GM21447 (cell line): Measurements from ENCODE around the gene SMC4.
"Not testable (repeated sequence)": the region's sequence is repeated elsewhere in the genome, so short reads cannot be mapped to it uniquely, and the experiment has no call there.

Experiments used
- ATAC-seq: cut with Tn5 transposase; IDR thresholded peaks from one replicate; pipeline ENCODE4 v1.9.1; 2021; ENCODE audit not compliant: unreplicated experiment

The SMC4 gene

GRCh38 chr3:160399125-160400029 lies at the start of gene SMC4, which contains the start of gene IFT80:
Gene SMC4, plus strand, starts transcription at chr3:160399650. Its CDS starts 1,177 bp downstream, at chr3:160400827.
Gene IFT80, minus strand, starts transcription at chr3:160399225. Its CDS starts 14,625 bp downstream, at chr3:160384600.
- peak; percentile 93 for ATAC-seq

DNA sequence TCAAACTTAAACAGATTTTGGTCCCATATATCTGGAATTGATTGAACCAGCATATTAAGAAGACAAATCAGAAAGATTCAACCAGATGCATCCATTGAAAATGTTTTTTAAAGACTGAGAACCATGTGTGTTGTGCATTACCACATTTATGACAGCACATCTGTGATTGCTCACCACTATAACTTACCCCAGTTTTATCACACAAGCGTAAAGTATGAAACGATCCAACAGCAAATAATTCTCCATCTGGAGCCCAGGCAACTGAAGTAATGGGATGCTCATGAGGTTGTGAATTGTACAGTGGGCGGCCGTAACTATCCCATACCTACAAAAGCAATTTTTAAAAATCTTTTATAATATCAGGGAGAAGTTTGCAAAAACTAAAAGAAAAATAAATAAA lies 43.6 kb upstream of the SMC4 start:
- ATAC-seq, result no peak

DNA sequence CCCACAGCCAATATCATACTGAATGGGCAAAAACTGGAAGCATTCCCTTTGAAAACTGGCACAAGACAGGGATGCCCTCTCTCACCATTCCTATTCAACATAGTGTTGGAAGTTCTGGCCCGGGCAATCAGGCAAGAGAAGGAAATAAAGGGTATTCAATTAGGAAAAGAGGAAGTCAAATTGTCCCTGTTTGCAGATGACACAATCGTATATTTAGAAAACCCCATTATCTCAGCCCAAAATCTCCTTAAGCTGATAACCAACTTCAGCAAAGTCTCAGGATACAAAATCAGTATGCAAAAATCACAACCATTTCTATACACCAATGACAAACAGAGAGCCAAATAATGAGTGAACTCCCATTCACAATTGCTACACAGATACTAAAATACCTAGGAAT lies 36.6 kb upstream of the SMC4 start:
- ATAC-seq, result not testable (repeated sequence)

DNA sequence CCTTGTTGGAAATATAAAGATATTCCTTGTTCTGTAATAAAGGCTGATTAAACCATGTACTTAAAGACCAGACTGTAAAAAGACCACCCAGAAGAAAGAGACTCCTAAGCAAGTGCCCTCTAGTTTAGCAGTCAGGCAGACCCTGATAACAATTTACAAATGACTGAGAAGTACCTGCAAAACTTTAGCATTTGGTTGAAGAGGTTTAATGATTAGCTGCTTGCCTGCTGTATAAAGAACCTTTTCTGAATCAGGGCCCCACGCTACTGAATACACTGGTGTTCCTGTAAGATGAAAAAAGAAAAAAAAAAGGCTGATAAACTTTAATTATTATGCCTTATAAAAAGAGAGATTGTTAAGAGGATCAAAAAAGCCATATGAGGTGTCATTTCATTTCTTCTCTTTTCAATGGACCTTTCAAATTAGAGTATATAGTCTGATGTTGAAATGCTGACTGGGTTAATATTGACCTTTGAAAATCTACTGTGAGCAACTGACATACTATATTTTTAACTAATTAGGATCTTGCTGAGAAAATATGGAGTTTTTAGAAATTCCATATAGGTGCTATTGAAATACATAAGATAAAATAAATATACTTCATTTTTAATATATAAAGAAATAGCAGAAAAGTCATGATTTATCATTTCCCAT lies 33.5 kb upstream of the SMC4 start:
- ATAC-seq, result no peak

DNA sequence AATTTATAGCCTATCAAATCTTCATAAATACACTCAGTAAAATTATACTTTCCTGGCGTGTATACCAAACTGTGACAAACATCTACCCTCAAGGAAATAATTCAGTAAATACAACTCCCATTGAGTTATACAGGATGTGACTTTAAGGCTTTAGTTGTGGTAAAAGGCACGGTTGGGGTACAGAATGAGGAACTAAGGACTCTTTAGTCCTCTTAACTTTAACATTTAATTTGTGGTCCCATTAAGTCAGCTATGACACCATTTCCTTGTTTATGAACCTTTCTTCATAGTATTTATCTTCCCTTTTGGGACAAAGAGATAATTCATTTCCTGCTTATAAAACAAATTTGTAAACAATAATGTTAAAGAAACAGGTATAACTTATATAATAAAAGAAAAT lies 30.6 kb upstream of the SMC4 start:
- peak; percentile 55 for ATAC-seq

DNA sequence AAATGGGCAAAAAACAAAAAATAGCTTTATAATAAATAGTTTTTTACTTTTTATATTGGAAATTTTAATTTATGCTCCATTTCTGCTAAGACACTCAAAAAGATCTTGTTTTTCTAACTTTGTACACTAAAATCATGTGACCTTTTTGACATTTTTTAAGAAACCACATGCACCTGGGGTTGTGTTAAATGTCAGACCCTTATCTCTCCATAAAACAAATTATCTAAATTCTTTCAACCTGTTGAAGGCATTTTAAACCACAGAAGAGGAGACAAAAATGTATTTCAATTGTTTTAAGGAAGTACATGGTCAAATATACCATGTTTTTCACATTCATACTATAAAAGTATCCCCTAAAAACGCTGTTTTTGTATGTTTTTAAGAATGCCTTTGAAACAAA lies 29.7 kb upstream of the SMC4 start:
- no peak for ATAC-seq

GRCh38 chr3:160370987-160371857 lies 28.2 kb upstream of the SMC4 start:
- no peak for ATAC-seq

DNA sequence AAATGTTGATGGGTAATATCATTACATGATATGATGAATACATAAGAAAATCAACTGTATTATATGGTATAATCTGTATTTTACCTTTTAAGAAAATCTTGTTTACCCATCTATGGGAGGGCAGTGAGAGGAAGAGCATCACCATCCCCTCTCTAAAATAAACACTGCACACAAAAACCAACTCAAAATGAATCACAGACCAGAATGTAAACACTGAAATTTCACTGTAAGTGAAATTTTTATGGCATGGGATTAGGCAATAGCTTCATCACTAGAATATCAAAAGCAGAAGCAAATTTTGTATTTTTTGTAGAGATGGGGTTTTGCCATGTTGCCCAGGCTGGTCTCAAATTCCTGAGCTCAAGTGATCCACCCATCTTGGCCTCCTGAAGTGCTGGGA lies 26.7 kb upstream of the SMC4 start:
- no peak for ATAC-seq

DNA sequence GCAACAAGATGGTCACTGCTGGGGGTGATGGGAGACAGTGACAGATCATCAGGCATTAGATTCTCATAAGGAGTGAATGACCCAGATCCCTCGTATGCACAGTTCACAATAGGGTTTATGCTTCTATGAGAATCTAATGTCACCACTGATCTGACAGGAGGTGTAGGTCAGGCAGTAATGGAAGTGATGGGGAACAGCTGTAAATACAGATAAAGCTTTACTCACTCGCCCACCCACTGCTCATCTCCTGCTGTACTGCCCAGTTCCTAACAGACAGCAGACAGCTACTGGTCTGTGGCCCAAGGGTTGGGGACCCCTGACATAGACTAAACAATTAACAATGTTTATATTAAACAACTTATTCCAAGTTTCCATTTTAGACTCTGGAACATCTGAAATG lies 25.8 kb upstream of the SMC4 start:
- no peak for ATAC-seq

DNA sequence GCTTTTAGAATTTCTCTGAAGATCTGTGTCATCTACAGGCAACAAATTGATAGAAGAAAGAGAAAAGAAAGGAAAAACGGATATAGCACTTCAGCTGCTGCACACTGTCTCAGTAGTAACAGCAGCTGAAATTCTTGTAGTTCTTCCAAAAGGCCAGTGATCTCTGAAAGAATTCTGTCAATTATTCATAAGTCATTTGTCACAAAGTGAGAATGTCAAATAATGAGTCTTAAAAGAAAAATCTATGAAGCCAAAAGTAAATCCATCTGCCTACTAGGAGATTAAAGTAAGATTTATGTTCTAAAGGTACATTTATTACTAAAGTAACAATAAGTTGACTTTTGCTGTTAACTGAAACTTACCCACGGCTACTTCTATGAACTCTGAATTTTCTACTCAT lies 25.0 kb upstream of the SMC4 start:
- ATAC-seq, result no peak

GRCh38 chr3:160374925-160375324 lies 24.5 kb upstream of the SMC4 start:
- ATAC-seq, result no peak

- ATAC-seq, result no peak
Observed at GRCh38 chr3:160376681-160377080, 22.8 kb upstream of the SMC4 start.

GRCh38 chr3:160378331-160379109 lies 20.9 kb upstream of the SMC4 start:
- ATAC-seq, result no peak

DNA sequence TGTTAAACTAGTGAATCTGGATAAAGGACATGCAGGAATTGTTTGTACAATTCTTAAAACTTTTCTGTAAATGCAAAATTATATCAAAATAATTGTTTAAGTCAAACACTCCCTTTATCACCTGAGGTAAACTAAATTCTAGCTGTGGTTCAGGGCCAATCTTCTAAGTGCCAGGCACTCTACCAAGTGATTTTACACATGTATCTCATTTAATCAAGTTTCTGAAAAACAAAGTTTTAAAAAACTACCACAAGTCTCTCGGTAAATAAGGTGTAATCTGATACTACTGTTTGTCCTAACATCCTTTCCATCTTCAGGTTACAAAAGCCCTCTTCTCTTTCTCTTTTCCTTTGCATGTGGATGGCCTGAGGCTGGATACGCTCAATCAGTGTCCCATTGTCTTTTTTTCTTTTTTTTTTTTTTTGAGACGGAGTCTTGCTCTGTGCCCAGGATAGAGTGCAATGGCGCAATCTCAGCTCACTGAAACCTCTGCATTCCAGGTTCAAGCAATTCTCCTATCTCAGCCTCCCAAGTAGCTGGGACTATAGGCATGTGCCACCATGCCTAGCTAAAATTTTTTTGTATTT lies 19.7 kb upstream of the SMC4 start:
- ATAC-seq, result no peak

DNA sequence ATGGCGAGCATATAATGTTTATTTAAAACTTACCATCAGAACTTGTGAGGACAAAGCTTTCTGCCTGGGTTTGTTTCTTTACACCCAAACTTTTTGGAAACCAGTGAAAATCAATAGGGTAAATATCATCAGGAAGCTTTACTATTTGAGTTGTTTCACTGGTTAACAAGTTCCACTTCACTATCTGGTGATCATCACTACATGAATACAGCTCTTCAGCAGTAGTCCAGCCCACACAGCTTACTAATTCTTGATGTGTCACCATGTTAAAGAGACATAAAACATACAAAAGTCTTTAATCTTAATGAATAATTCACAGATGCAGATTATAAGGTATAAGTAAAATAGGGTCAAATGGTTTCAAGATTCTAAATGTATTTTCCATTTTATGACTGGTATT lies 18.0 kb upstream of the SMC4 start:
- ATAC-seq, result no peak

DNA sequence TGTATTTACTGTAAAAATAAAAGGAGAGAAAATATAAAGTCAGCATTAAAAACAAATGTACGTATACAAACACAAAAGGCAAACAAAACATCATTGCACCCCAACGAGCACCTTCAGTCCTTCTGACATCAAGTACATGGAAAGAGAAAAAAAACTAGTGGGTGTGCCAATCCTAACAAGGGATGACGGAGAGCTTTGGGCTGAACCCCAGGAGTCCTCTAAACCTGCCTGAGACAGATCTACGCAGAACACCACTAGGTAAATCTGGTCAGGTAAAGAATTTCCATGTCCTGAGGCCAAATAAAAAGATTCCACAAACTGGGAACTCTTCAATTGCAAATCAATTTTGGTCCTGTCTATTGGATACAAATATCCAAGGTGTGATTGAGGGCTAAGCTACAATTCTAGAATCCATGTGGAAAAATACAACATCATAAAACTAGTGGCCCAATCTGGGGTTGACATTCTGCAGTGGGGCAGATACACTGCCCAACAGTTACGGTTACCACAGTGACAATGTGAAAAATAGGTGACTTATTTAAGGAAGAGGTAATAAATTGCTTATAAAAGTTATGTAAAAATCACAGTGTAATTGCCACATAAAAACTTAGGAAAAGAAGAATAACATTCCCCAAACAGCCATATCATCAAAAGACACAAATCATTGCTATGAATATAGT lies 14.7 kb upstream of the SMC4 start:
- no peak for ATAC-seq

DNA sequence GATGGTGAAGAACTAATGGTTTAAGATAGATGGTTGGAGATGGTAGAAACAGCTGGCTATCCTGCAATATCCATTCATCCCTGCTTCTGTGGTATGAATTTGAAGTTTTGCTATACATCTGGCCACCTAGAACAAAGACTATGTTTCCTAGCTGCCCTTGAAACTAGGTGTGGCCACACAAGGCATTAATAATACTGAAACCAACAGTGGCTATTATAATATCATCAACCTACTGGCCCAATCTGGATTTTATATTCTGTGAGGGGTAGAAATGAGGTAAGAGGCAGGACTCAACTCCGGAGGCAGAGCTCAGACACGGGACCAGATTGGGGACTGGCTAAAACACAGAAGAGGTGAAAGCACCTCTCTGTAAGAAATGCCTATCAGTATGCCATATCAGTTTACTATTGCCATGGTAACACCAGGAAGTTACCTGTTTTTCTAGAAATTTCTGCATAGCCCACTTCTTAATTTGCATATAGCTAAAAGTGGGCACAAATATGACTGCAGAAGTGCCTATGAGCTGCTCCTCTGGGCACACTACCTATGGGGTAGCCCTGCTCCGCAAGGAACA lies 8.8 kb upstream of the SMC4 start:
- ATAC-seq, result no peak

DNA sequence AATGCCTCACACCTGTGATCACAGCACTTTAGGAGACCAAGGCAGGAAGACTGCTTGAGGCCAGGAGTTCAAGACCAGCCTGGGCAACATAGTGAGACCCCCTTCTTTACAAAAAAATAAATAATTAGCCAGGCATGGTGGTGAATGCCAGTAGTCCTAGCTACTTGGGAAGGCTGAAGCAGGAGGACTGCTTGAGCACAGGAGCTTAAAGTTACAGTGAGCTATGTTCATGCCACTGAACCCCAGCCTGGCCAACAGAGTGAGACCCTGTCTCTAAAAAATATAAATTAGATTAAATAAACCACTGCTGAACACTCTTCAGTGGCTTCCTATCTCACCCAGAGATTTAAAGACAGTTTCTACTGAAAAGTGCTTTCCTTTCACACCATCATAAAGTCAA lies 6.7 kb upstream of the SMC4 start:
- ATAC-seq, result no peak

DNA sequence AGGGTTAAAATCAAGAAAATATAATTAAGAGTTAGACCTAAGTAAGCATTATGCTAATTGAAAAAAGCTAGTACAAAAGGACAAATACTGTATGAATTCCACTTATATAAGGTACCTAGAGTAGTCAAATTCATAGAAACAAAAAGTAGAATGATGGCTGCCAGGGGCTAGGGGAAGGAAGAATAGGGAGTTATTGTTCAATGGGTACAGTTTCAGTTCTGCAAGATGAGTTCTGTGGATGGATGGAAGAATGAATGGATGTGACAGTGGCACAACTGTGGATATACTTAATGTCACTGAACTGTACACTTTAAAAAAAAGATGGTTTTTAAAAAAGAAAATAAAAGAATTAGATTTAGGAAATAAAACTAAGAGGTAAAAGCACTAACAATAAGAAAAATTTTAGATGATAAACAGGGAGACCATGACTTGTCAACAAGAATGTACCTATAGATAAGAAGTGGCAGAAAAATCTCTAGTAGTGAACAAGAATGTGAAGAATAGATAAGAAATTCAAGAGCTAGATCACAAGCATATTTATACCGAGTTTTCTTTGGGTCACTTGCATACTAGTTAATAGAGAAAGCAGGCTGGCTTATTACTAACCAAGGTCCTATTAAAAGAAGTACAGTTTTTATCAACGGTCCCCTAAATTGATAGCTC lies 6.0 kb upstream of the SMC4 start:
- ATAC-seq, result no peak
